ENCODE results near the gene ZP1.

DNA sequence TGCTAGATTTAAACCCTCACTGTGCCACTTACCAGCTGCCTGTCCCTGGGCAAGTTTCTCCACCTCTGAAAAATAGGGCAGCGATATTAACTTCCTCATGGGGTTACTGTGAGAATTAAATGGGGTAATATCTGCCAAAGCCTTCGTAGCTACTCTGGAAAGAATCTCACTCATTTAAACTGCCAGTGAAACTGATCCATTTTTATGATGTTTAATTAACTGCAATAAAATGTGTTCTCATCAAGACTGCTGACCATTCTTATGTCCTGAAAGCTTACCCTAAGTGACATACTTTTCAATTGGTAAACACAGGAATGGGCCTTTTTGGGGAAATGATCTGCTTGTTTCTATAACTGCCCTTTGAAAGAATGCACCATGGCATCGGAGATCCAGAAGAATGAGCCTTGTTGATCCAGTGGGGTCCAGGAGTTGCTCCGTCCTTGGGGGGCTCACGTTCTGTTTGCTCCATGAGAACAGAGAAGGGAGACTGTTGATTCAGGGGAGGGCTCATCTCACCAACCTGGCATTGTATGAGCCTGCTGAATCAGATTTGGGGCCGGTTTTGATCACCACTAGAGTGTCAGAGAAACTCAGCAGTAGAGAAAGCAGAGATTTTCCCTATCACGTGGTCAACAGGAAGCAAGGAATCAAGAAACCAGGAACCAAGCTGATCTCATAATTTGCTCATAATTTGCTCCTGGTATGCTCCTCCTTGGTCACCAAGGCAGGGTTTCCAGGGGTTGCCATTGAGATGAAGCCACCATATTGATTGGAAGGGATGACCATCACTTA is 32.4 kb upstream of the ZP1 start:
- no peak for TF ChIP-seq GABPA (IDR thresholded peaks at IDR 0.05 in 1 of 2, conservative IDR thresholded peaks at IDR 0.05 in 1 of 2)
- TF ChIP-seq TAF1 (conservative IDR thresholded peaks at IDR 0.05): no peak
- TF ChIP-seq, protein P1, sequence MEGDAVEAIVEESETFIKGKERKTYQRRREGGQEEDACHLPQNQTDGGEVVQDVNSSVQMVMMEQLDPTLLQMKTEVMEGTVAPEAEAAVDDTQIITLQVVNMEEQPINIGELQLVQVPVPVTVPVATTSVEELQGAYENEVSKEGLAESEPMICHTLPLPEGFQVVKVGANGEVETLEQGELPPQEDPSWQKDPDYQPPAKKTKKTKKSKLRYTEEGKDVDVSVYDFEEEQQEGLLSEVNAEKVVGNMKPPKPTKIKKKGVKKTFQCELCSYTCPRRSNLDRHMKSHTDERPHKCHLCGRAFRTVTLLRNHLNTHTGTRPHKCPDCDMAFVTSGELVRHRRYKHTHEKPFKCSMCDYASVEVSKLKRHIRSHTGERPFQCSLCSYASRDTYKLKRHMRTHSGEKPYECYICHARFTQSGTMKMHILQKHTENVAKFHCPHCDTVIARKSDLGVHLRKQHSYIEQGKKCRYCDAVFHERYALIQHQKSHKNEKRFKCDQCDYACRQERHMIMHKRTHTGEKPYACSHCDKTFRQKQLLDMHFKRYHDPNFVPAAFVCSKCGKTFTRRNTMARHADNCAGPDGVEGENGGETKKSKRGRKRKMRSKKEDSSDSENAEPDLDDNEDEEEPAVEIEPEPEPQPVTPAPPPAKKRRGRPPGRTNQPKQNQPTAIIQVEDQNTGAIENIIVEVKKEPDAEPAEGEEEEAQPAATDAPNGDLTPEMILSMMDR (IDR thresholded peaks at IDR 0.05; ENCODE audit: low read depth, low read length, missing input control): no peak
- TF ChIP-seq, protein P2, sequence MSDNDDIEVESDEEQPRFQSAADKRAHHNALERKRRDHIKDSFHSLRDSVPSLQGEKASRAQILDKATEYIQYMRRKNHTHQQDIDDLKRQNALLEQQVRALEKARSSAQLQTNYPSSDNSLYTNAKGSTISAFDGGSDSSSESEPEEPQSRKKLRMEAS (IDR thresholded peaks at IDR 0.05): no peak
- no peak for TF ChIP-seq SP1 (IDR thresholded peaks at IDR 0.05)
- TF ChIP-seq RAD21 (IDR thresholded peaks at IDR 0.05): no peak
- TF ChIP-seq YY1 (IDR thresholded peaks at IDR 0.05): no peak
- no peak for TF ChIP-seq EGR1 (IDR thresholded peaks at IDR 0.05; ENCODE audit: low read depth in 2 of 2)
- TF ChIP-seq HNF4G (IDR thresholded peaks at IDR 0.05): no peak
- TF ChIP-seq RXRA (IDR thresholded peaks at IDR 0.05): no peak
- TF ChIP-seq, protein P3, sequence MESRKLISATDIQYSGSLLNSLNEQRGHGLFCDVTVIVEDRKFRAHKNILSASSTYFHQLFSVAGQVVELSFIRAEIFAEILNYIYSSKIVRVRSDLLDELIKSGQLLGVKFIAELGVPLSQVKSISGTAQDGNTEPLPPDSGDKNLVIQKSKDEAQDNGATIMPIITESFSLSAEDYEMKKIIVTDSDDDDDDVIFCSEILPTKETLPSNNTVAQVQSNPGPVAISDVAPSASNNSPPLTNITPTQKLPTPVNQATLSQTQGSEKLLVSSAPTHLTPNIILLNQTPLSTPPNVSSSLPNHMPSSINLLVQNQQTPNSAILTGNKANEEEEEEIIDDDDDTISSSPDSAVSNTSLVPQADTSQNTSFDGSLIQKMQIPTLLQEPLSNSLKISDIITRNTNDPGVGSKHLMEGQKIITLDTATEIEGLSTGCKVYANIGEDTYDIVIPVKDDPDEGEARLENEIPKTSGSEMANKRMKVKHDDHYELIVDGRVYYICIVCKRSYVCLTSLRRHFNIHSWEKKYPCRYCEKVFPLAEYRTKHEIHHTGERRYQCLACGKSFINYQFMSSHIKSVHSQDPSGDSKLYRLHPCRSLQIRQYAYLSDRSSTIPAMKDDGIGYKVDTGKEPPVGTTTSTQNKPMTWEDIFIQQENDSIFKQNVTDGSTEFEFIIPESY (IDR thresholded peaks at IDR 0.05): no peak
- TF ChIP-seq, protein P4, sequence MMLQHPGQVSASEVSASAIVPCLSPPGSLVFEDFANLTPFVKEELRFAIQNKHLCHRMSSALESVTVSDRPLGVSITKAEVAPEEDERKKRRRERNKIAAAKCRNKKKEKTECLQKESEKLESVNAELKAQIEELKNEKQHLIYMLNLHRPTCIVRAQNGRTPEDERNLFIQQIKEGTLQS (IDR thresholded peaks at IDR 0.05): no peak
- no peak for TF ChIP-seq REST (IDR thresholded peaks at IDR 0.05)

Data from liver (tissue), 3 donors.